SK-N-MC (cell line): Measurements from ENCODE around the gene PELI2.

Source experiments
- EZH2 ChIP-seq: fragments of 200-600 bp; sonication (generic); IDR thresholded peaks from one replicate; pipeline ENCODE4 v1.6.1; 2017; ENCODE audit warnings: antibody characterized with exemption
- POLR2AphosphoS5 ChIP-seq: IDR thresholded peaks from 2 replicates; pipeline ENCODE4 v1.6.1; 2012; ENCODE audit warnings: mild to moderate bottlenecking, low read depth, low read length, borderline replicate concordance

DNA sequence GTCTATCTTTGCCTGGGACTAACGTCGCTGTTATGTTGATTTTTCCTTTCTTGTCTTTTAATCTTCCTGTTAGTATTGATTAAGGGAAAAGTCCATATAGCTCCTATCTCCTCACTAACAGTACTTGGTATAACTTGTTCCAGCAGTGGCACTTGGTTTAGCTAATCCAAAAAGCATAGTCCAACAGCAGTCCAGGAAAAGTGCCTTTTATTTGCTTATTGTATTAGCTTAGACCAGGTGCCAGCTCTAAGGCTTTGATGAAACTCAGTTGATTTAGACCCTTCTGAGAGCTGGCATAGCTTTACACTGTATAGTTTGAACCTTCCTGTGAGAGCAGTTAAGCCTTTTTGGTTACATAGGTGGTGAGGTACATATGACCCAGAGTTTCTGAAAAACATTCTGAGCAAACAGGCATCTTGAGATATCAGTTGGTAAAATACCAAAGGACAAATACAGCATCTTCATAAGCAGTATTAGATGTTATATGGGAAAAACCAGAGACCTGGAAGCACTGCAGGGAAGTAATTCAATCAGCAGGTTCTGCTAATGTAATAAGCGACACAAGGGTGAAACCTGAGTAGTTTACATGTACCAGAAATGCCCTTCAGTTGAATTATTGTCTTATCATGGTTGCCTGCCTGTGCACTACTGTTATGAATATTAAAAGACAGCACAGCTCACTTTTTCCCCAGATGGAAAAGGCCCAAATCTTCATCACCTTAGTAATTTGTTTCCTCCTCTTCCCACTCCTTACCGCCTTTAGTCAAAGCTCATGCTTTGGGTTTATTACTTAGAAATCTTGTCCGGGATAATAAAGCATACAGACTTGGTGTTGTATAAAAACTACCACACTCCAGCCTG is 13.0 kb downstream of the PELI2 start:
- TF ChIP-seq EZH2 (no peak), POLR2AphosphoS5 (no peak)
